ENCODE results near the gene RDH16.

DNA sequence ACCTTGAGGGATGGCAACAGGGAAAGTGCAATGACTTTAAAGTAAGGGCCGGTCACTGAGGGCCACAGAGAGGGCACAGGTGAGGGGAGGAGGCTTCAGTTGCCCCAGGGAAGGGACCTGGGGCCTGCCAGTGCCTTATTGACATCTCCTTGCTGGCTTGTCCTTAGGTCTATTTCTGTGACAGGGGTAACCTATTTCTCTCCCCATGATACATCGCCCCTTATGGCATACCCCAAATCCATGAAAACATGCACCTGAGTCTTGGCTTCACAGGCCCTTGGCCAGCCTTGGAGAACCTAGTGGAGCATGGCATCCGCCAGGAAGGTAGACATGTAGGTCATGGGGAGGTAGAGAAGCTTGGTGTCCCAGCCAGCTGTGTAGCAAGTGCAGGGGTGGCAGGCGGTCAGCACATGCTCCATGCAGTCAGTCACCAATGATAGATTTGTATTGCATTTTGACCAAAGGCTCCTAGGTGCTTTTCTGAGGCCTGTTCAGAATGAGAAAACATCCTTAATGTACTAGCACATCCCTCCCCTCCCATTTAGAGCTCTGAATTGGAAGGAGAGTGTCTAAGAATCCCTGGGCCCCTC is 23.6 kb upstream of the RDH16 start:
- TF ChIP-seq TAF1 (IDR thresholded peaks at IDR 0.05; ENCODE audit: low read depth, low read length), result no peak
- no peak for TF ChIP-seq POLR2A (IDR thresholded peaks at IDR 0.05; ENCODE audit: low read depth, low read length)

All from GM12891 (cell line).